K562 (cell line): ENCODE measurements around the gene SMARCA4. TPM values are rescaled to one million over a fixed set of nuclear protein-coding genes. Genes with fewer than 3 reads are reported as not detected.
A peak's percentile ranks its signal among the peaks of the same experiment; 100 is the strongest.

ENCODE experiments used
- ARHGAP35 ChIP-seq: fragments of 450-650 bp; IDR thresholded peaks from 2 replicates; pipeline ENCODE4 v1.6.1; 2018; ENCODE audit not compliant: partially characterized antibody
- DMBX1 ChIP-seq: fragments of 250-450 bp; sonication (Bioruptor Pico); IDR thresholded peaks from 2 replicates; pipeline ENCODE4 v1.8.0; 2022; ENCODE audit warnings: inconsistent platforms, mild to moderate bottlenecking, moderate library complexity, borderline replicate concordance
- IRF1 ChIP-seq: sonication (generic); formaldehyde crosslinking; IDR thresholded peaks from 2 replicates; pipeline ENCODE4 v1.8.0; 2022; ENCODE audit warnings: missing genetic modification reagents, mild to moderate bottlenecking, borderline replicate concordance
- KLF13 ChIP-seq: fragments of 450-650 bp; IDR thresholded peaks from 2 replicates; pipeline ENCODE4 v1.6.1; 2016; ENCODE audit warnings: missing genetic modification characterization, low read depth, mild to moderate bottlenecking, missing compliant biosample characterization, moderate library complexity, borderline replicate concordance
- NCOA1 ChIP-seq: fragments of 450-650 bp; IDR thresholded peaks from 2 replicates; pipeline ENCODE4 v1.6.1; 2016; ENCODE audit warnings: low read depth
- PKNOX1 ChIP-seq: fragments of 450-650 bp; IDR thresholded peaks from 2 replicates; pipeline ENCODE4 v1.6.1; 2016
- SIRT6 ChIP-seq: IDR thresholded peaks from one replicate; pipeline ENCODE4 v1.6.1; 2012; ENCODE audit warnings: low read depth, mild to moderate bottlenecking, control low read depth, inconsistent platforms, low read length, moderate library complexity
- SUPT5H ChIP-seq: fragments of 450-650 bp; IDR thresholded peaks from 2 replicates; pipeline ENCODE4 v1.6.1; 2016
- TFE3 ChIP-seq: fragments of 450-650 bp; formaldehyde crosslinking; IDR thresholded peaks from 2 replicates; pipeline ENCODE4 v1.4.0; 2020; ENCODE audit warnings: mild to moderate bottlenecking, mixed read lengths
- TSC22D4 ChIP-seq: fragments of 450-650 bp; IDR thresholded peaks from 2 replicates; pipeline ENCODE4 v1.6.1; 2016; ENCODE audit warnings: missing genetic modification characterization, missing biosample characterization, control low read depth
- ZBED1 ChIP-seq: IDR thresholded peaks from 2 replicates; pipeline ENCODE4 v1.6.1; 2014
- ZBTB43 ChIP-seq: sonication (generic); formaldehyde crosslinking; IDR thresholded peaks from 2 replicates; pipeline ENCODE4 v1.8.0; 2023; ENCODE audit warnings: mild to moderate bottlenecking, missing genetic modification reagents
- ZC3H11A ChIP-seq: IDR thresholded peaks from 2 replicates; pipeline ENCODE4 v1.6.1; 2012; ENCODE audit warnings: low read depth, low read length, improper control_type of control experiment
- ZNF318 ChIP-seq, 2 experiments: fragments of 450-650 bp; IDR thresholded peaks; 2 replicates each; pipeline ENCODE4 v1.6.1; 2016; ENCODE audit warnings: mild to moderate bottlenecking in 2 of 2, borderline replicate concordance in 1 of 2, low read depth in 1 of 2, moderate library complexity in 1 of 2
- polyA plus RNA-seq, 8 experiments: library from polyadenylated mRNA; depleted of rRNA in 4 of 8; stranded (reverse) in 5 of 8; unstranded in 3 of 8; fragments of >200 nt; fragmentation: Nextera tagmentation in 2 of 8; fragmentation: Illumina TruSeq in 1 of 8; extraction: Ambion mirVana in 2 of 8; extraction: Trizol in 1 of 8; gene quantifications; 2 replicates each; pipeline versions ENCODE4 v1.2.1 to v1.2.3, GENCODE V29; 2011 to 2014; ENCODE audit warnings: inconsistent platforms in 1 of 8, missing spikeins in 1 of 8
- total RNA-seq, 7 experiments: library from RNA; depleted of rRNA in 6 of 7; stranded (reverse); fragments of >200 nt in 6 of 7; fragmentation: Illumina TruSeq in 2 of 7; extraction: Trizol in 2 of 7; gene quantifications; 2 replicates each; pipeline versions ENCODE4 v1.2.1 to v1.2.3, GENCODE V29; 2011 to 2021; ENCODE audit warnings: low replicate concordance in 1 of 7

The SMARCA4 gene
- total and polyA plus RNA-seq, 9 of the 15 experiments (the other 6 are each of a cell fraction or from before 2014, with no cell fraction given) = 19.3 to 207 (median 52.1) TPM

- TF ChIP-seq IRF1 (CRISPR knock-in tag) (no peak), ZNF318 (IDR thresholded peaks at IDR 0.05; ENCODE audit: borderline replicate concordance in 1 of 2, low read depth in 1 of 2) (no peak), DMBX1 (CRISPR knock-in tag) (no peak), ZC3H11A (0 out of 2 replicates have a peak, but pooled peaks have one; percentile 68), KLF13 (peak; percentile 61; the same call in 1 of the 2 replicates), PKNOX1 (peak; percentile 89), ARHGAP35 (no peak), ZBTB43 (no peak), SIRT6 (no peak), TSC22D4 (no peak), ZBED1 (no peak), TFE3 (CRISPR knock-in tag) (no peak), SUPT5H (peak; percentile 79), NCOA1 (peak; percentile 98)
Measured at GRCh38 chr19:10928563-10929401, 32.0 kb upstream of the SMARCA4 start, which contains the start of the genes TIMM29 and YIPF2 (continued).
